GM08714 (cell line): Measurements from ENCODE around the gene CSMD2.
"Not testable (repeated sequence)": the region's sequence is repeated elsewhere in the genome, so short reads cannot be mapped to it uniquely, and the experiment has no call there.

Experiments
- H3K4me3 ChIP-seq: fragments of 200-500 bp; sonication (Bioruptor generic); 2 replicates; pipeline ENCODE4 v1.5.1; 2014; ENCODE audit warnings: mild to moderate bottlenecking, low read length, inconsistent platforms
- ZNF274 ChIP-seq: IDR thresholded peaks from 2 replicates; pipeline ENCODE4 v1.6.1; 2012; ENCODE audit warnings: mild to moderate bottlenecking, low read depth, low read length

CSMD2 gene

GRCh38 chr1:34029954-34030353, 135.1 kb downstream of the CSMD2 start:
- TF ChIP-seq ZNF274: no peak
- no peak overlapping the region for H3K4me3 ChIP-seq

DNA sequence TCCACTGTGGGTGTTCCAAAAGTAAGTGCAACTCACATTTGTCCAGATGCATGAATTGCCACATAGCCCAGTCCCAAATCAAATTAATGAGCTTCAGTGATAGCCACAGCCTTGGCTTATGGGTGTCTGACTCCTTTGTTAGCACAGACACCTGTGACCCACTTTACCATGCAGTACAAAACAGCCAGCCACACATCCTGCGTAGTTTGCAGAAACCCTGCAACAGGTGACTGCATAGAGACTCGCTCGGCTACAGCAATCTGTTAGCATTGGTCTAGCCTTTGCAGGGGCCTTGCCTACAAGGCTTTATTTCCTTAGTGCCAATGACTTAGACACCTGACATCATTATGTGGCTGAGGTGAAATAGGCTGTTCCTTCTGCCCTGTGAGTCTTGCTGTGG, 135.5 kb downstream of the CSMD2 start:
- no peak overlapping the region for H3K4me3 ChIP-seq
- TF ChIP-seq ZNF274: no peak

DNA sequence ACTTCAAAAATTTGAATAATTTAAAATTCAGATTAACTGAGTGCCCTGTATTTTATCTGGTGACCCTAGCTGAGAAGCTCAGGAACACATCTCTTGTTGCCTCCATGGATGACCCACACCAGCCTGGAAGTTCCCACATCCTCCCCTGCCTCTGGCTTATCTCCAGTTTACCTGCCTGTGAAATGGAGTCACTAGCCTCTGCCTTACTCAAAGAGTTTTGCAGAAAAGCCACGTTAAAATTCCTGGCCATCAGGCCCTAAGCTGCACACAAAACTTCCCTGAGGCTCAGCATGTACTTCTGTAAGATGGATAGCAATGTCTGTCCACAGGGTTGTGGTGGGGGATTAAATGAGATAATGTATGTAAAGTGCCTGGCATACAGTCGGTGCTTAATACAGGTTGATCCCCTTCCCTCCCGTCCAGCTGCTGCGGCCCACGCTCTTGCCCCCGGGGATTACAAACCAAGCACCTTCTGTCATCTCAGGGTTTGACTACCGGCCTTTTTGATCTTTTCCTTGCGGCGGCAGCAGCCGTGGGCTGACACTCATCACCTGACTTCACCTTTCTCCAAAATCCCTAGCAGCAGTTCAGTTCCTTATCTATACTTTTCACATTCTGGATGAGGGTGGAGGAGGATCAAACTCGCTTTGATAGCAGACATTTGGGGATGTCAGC, 136.5 kb downstream of the CSMD2 start:
- no peak for TF ChIP-seq ZNF274
- no peak overlapping the region for H3K4me3 ChIP-seq

GRCh38 chr1:34025675-34026074, 139.4 kb downstream of the CSMD2 start:
- no peak overlapping the region for H3K4me3 ChIP-seq
- TF ChIP-seq ZNF274: no peak

GRCh38 chr1:34024485-34024884, 140.5 kb downstream of the CSMD2 start:
- no peak overlapping the region for H3K4me3 ChIP-seq
- no peak for TF ChIP-seq ZNF274

- H3K4me3 ChIP-seq: no peak overlapping the region
- no peak for TF ChIP-seq ZNF274
These were observed 145.1 kb downstream of the CSMD2 start for GRCh38 chr1:34019741-34020552.

GRCh38 chr1:34018285-34018684, 146.7 kb downstream of the CSMD2 start:
- H3K4me3 ChIP-seq: no peak overlapping the region
- TF ChIP-seq ZNF274: no peak

DNA sequence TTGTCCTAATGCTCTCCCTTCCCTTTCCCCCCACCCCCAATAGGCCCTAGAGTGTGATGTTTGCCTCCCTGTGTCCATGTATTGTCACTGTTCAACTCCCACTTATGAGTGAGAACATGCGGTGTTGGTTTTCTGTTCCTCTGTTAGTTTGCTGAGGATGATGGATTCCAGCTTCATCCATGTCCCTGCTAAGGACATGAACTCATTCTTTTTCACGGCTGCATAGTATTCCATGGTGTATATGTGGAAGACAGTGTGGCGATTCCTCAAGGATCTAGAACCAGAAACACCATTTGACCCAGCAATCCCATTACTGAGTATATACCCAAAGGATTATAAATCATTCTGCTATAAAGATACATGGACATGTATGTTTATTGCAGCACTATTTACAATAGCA, 148.7 kb downstream of the CSMD2 start:
- not testable (repeated sequence) for H3K4me3 ChIP-seq

DNA sequence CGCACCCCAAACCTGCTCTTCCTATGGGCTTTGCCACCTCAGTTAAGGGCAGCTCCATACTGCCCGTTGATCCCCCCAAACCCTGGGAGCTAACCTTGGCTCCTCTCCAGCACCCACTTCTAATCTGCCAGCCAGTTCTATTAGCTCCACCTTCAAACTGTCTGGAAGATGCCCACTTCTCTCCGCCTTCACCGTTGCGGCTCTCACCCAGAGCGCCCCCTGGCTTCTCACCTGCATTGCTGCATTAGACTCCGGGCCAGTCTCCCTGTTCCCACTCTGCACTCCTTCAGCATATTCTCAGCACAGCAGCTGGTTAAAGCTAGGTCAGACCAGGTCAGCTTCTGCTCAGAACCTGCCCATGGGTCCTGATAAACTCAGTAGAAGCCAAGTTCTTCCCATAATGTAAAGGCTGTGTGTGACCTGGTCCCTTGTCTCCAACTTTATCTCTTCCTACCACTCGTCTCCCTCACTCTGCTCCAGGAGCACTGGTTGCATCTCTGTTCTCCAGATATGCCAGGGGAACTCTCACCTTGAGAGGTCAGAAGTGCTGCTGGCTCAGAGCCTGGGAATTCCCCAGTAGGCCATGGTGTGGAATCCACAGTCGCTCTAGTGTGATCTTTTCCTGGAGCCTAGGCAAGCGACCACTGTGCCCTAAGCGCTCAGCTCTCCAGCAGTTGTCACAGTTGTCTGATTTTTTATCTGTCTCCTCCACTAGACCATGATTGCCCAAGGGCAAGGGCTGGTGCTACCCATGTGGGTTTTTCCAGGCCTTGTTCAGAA, 150.9 kb downstream of the CSMD2 start:
- TF ChIP-seq ZNF274: no peak
- no peak overlapping the region for H3K4me3 ChIP-seq

DNA sequence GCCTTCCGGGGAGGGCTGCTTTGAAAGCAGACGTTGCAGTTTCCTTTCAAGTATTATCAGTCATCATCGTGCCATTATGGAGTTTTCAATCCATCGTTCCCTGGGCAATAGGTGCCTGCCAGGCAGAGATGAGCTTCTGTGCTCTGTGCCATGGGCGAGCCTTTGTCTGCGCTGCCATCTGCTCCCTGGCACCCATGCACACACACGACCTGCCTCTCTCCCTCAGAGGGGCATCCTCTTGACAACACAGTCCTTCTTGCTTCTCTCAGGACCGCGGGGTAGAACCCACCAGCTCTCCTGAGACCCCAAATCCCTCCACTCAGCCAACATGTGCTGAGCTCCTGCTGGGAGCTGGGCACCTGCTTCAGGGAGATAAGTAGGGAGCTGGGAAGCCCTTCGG, 151.9 kb downstream of the CSMD2 start:
- TF ChIP-seq ZNF274: no peak

GRCh38 chr1:34009340-34009985, 155.6 kb downstream of the CSMD2 start:
- H3K4me3 ChIP-seq: no peak overlapping the region
- no peak for TF ChIP-seq ZNF274

More for the DNA sequence above, 151.9 kb downstream of the CSMD2 start:
- no peak overlapping the region for H3K4me3 ChIP-seq

DNA sequence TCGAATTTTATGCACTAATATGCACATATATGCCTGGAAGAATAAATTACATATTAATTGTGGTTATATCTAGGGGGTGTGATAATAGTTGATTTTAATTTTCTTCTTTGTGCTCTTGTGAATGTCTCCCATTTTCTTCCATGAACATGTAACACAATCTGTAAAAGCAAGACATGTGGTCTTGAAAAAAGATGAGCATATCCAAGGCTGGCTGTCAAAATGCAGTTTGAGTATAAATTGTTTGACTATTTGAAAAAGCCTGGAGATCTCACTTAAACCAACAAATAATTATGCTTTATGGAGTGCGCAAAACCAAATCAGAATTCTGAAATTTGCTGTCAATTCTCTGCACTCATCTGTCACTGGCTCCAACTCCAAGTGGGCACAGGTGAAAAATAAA, 157.3 kb downstream of the CSMD2 start:
- no peak overlapping the region for H3K4me3 ChIP-seq
- TF ChIP-seq ZNF274: no peak

GRCh38 chr1:34005309-34005708, 159.7 kb downstream of the CSMD2 start:
- no peak for TF ChIP-seq ZNF274
- no peak overlapping the region for H3K4me3 ChIP-seq

DNA sequence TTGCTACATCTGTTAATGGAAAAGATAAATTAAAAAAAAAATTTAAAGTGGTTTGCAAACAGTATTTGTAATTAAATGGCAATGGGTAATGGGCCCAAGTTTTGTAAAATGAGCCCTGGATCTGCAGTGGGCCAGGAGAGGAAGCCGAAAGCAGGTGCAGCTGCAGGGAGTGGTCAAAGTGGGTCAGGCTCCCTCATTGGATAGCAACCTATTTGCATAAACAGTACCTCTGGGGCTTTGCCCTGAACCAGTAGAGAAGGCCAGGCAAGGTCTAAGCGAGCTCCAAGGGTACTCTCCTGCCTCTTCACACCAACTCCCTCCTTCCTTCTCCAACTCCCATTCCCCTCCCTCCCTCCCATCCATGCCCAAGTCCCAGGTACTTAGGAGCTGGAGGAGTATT, 162.2 kb downstream of the CSMD2 start:
- H3K4me3 ChIP-seq: no peak overlapping the region
- no peak for TF ChIP-seq ZNF274
